ENCODE results near the gene MTCL1. TPM values are rescaled to one million over a fixed set of nuclear protein-coding genes. Genes with fewer than 3 reads are reported as not detected.

MTCL1 gene
- total RNA-seq, 2 donors from 2014 or later: 4.1 to 17.2 TPM

DNA sequence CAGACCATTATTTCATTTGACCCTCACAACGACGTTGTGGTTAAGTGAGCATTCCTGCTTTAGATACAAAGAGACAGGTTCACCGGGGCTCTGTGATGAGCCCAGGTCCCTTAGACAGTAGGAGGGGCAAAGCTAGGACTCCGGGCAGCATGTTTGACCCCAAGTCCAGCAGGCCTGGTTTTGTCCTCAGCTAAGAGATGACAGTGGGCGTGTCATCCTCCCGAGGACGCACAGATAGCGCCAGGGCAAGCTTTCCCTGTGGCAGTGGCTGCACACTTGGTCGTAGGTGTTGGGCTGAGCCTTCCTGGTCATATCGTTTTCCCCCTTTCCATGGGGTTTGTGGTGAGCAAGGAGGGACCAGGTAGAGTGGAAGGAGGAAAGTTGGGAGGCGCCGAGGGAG lies 76.3 kb downstream of the MTCL1 start:
- intact Hi-C loops (cut with DNase I, micrococcal nuclease): no loop called here
- ATAC-seq (no peak), DNase-seq (no peak)

DNA sequence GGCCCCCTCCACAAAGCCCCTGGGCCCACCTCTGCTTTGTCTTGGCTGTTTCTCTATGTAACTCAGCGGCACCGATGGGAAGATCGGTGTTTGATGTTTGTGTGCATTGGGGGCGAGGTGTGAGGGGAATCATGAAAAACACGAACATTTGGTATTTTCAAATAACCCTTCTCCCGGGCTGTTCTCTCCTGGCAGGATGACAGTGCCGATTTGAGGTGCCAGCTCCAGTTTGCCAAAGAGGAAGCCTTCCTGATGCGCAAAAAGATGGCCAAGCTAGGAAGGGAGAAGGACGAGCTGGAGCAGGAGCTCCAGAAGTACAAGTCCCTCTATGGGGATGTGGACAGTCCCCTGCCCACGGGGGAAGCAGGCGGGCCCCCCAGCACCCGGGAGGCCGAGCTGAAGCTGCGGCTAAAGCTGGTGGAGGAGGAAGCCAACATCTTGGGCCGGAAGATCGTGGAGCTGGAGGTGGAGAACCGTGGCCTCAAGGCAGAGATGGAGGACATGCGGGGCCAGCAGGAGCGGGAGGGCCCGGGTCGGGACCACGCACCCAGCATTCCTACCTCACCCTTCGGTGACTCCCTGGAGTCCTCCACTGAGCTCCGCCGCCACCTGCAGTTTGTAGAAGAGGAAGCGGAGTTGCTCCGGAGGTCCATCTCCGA lies 78.1 kb downstream of the MTCL1 start:
- intact Hi-C loops (cut with DNase I, micrococcal nuclease): no loop called here
- ATAC-seq (no peak), DNase-seq (no peak)

DNA sequence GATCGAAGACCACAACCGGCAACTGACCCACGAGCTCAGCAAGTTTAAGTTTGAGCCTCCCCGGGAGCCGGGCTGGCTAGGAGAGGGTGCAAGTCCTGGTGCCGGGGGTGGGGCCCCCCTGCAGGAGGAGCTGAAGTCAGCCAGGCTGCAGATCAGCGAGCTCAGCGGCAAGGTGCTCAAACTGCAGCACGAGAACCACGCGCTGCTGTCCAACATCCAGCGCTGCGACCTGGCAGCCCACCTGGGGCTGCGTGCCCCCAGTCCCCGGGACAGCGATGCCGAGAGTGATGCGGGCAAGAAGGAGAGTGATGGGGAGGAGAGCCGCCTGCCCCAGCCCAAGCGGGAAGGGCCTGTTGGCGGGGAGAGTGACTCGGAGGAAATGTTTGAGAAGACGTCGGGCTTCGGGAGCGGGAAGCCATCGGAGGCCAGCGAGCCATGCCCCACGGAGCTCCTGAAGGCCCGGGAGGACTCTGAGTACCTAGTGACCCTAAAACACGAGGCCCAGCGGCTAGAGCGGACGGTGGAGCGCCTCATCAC lies 78.7 kb downstream of the MTCL1 start:
- DNase-seq: no peak
- ATAC-seq: no peak
- intact Hi-C loops (cut with DNase I, micrococcal nuclease): no loop called here

DNA sequence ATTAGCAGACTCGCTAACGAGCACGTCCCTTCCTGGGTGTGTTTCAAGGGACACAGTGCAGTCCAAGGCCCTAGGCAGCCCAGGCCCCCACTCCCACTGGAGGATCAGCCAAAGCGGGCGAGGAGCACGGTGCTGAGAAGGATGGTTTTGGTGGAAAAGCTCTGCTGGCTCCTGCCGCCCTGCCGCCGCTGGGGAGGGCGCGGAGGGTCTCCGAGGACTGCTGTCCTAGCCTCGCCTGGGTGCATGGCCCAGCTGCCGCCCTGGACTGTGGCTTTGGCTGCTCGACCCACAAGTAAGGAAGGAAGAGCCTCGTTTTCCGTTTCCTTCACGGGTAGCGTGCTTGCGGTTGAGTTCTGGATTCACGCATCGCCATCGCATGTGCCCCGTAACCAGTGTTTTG lies 79.9 kb downstream of the MTCL1 start:
- intact Hi-C loops (cut with DNase I, micrococcal nuclease): no loop called here
- no peak for ATAC-seq
- DNase-seq: no peak

DNA sequence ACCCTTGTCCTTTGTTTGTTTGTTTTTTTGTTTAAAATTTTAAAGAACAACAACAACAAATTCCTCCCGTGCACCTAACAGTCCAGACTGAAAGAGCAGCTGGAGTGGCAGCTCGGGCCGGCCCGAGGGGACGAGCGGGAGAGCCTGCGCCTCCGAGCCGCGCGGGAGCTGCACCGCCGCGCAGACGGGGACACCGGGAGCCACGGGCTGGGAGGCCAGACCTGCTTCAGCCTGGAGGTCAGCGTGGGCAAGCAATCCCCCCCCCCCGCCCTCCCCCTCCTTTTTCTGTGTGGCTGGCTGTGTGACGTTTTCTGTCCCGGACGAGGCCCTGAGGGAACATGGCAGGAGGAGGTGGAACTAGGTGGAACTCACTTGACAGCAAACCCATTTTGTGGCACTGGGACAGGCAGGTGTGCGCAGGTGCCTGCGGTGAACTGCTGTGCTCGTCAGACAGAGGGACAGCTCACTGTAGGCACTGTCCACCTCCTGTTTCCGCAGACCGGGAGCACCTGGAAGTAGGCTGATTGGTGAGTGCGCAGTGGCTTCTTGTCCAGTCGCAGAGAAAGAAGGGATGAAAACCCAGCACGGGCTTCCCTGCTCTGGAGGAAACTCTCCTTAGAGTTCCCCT lies 80.6 kb downstream of the MTCL1 start:
- ATAC-seq: no peak
- intact Hi-C loops (cut with DNase I, micrococcal nuclease): no loop called here
- no peak for DNase-seq

DNA sequence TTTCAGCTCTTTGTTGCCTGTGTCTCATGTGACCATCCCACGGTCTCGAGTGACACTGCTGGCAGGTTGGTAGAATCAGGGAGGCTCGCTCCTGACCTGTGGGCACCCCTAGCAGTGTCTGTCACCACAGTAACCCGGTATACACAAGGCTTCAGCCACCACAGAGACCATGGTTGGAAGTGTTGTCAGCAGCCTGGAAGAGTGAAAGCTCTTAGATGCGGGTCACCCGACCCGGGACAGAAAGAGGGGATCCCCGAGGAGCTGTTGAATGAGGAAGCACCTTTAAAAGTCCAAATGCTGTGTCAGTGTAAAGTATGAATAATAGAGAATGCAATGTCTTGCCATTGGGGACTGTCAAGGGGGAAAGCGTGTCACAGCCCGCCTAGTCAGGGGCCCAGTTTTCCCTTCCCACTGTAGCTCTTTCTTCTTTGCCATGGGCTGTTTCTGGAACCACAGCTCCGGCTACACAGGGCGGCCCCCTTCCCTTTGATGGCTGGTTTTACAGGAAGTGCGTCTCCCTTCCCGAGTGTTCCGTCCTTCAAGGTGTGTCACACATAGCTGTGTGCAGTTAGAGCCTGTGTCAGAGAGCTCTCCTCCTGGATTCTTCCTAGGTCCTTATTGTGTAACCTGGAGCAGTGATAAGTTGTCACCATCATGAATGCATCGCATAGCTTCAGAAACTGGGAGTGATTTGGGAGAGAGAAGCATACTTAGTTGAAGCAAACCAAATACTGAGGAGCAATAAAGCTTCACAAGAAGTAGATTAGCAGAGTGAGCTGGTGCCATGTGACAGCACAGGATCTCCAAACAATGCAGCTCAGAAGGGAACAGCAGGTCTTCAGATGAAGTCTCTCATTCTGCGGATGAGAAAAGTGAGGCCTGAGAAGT lies 81.4 kb downstream of the MTCL1 start:
- peak; percentile 96 for ATAC-seq
- intact Hi-C loops (cut with DNase I, micrococcal nuclease): no loop called here
- DNase-seq: peak in 1 of 2 donors; percentile 36

DNA sequence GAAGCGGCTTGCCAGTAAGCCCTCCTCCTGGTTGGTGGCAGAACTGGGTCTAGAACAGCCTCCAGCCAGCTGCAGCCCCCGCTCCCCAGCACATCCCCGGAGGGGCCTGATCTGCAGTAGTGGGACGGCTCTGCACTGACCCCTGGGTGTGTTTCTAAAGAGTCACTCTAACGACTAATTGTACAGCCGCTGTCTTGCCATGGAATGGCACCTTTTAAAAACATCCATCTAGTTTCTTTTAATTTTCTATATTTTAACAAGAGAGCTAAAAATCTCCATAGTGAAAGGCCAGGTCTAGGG lies 82.0 kb downstream of the MTCL1 start:
- DNase-seq: no peak
- no peak for ATAC-seq
- intact Hi-C loops (cut with DNase I, micrococcal nuclease): no loop called here

DNA sequence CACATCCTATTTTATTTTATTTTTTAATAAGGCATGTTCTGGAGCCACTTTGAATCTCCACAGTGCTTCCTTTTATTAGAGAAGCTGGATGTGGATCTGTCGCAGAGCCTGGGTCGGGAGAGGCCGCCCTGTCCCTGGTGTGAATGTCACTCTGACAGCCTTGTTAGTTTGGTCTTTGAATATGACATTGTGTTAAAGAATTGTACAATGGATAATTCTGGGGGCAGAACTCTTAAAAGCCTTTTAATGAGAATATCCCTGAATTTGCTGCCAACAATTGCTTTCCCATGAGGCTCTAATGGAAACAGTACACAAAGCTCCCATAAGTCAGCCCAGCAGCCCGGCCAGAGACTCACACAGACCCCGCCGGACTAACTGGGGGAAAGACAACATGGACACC lies 82.4 kb downstream of the MTCL1 start:
- intact Hi-C loops (cut with DNase I, micrococcal nuclease): no loop called here
- ATAC-seq: no peak
- DNase-seq: no peak

DNA sequence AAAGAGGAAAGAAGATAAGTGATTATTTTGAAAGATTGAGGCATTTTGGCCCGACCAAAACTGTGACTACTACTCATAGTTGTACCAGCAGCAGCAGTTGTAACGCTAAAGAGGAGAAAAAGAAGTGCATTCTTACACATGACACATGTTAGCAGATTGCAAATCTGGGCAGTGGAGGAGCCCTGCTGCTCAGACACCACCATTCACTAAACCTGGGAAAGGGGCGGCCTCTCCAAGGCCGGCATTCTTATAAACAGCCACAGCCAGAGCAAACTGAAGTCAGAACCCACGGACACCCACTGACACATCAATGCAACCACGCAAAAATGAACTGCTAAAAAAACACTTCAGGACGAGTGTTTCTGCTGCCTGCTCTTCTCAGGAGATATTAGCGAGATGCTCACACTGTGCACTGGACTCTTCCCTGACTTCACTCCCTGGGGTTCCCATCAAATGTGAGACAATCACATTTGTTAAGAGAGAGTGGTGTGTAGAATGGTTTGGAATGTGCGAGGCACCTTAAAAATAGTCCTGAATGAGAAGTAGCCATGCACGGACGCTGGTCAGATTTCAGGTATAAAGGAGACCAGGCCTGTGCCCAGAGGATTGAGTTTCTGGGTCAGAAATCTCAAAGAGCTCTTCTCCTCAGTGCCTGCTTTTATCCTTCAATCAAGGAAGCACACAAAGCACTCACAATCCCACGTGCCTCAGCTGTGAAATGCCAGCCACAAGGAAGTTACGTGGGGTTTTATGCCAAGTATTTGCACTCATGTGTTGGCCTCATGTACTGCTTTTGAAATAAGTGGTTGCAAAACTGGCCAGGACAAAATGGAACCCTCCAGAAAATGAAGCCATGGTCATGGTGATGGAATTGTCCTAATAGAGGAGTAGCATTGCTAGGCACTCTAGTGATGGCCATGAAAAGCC lies 83.4 kb downstream of the MTCL1 start:
- intact Hi-C loops (cut with DNase I, micrococcal nuclease): no loop called here
- ATAC-seq (peak; percentile 34), DNase-seq (no peak)

DNA sequence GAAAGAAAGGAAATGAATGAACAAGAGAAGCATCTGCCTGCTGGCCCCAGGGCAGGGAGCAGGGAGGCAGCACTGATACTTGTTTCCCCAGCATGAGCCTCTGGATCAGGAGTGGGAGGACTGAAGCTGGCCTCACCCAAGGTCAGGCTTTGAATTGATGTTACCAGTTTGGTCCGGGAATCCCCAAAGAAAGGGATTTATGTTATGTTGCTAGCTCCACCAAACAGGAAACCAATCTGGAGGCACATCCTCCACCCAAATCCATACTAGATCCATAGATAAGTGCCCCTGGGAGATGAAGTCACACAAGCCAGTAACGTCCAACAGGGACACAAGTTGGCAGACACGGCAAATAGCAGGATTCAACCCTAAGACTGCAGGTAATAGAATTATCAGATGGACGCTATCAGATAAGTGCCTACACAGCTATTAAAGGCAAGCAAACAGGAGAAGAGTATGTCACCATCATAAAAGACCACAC lies 85.9 kb downstream of the MTCL1 start:
- DNase-seq (no peak), ATAC-seq (no peak)
- intact Hi-C loops (cut with DNase I, micrococcal nuclease): loop anchor here in 1 of 2 donors (10.0 kb wide), 1 partner anchor 194 kb away; no protein-coding TSS in a partner anchor

DNA sequence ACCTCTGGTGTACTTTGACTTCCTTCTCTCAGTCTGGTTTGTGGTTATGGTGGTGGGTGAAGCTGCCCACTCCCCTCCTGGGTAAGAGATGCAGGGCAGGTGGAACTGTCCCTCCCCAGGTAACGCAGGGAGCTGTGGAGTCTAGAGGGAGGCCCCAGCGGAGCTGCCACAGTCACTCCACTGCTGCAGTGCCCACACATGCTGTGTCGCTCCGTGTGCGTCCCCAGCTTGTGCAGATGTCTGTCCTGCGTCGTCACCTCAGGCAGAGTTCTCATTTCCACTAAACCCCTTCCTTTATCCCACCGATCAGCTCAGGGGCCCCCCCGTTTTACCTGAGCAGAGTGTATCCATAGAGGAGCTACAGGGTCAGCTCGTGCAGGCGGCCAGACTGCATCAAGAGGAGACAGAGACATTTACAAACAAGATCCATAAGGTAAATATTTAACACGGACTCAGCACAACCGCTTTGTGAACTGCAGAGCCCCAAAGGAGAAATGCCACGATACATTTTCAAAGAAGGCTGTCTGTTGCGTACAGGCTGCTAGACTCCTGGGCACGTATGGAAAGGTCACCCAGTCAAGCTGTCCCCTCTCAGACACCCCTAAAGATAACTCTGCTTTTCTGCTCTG lies 87.4 kb downstream of the MTCL1 start:
- DNase-seq (no peak), ATAC-seq (no peak)

DNA sequence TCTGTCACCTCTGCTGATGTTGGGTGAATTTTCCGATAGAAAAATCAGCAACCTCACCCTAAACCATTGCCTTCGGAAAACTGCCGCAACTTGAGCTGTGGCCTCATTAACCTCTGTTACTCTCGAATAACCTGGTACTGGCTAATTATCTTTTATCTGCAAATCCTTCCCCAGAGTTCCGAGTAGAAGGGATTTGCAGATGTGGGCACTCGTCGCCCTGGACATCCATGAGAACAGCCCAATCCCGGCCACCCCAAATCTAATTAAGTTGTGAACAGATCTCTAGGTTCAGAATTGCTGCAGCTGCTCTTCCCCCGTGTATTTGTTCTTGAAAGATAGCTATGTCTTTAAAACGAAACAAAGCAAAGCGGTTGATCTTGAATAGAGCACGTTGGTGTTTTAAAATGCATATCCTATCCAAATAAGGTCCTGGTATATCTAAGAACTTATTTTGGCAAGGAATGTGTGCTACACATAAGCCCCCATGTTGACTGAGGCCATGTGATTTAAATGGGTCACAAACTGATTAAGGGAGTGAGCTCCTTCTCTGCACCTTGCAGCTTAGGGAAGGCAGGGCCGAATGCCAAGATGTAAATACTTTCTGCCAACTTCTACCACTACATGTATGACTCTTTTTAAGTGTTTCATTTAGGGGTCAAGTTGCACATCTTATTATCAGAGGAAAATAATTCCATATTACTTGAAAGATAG lies 88.2 kb downstream of the MTCL1 start:
- DNase-seq (no peak), ATAC-seq (no peak)
- intact Hi-C loops (cut with DNase I, micrococcal nuclease): loop anchor here in 1 of 2 donors (10.0 kb wide), 1 partner anchor 191 kb away; no protein-coding TSS in a partner anchor

More for the DNA sequence above, 87.4 kb downstream of the MTCL1 start:
- intact Hi-C loops (cut with DNase I, micrococcal nuclease): loop anchor here in 1 of 2 donors (10.0 kb wide), 1 partner anchor 192 kb away; no protein-coding TSS in a partner anchor

DNA sequence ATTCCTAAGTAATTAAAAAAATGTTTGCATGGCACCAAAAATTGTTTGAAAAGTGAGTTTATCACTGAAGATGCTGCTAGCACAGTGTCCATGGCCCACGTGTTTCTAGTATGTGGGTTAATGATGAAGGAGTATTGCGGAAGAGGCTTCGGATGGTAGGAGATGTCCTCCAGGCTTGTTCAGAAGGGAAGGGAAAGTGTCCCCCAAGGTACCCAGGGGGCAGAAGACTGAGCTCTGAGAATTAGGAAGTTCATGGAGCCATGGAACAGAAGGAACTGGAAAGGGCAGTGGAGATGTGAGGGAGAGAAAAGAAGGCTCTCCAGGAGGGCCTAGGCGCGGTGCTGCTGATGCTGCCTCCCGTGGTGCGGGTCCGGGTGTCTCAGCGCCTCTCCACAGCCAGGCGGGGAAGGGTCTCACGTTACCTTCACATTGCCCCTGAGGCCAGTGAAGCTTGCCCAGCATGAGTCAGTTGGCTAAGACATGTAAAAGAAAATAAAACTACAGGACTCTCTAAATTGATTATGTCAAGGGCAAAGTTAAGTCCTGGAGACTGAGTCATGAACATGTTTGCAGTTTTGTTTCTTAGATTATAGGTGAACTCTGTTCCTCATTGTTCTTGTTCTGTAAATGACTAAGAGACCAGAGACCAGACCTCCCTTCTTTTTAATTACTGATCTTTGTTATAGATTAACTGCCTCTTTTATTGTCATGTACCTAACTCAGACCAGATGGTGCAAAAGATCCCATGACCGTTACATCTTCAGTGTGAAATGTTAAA lies 89.0 kb downstream of the MTCL1 start:
- intact Hi-C loops (cut with DNase I, micrococcal nuclease): loop anchor here in 1 of 2 donors (10.0 kb wide), 1 partner anchor 190 kb away; no protein-coding TSS in a partner anchor
- peak; percentile 83 for ATAC-seq
- no peak for DNase-seq

DNA sequence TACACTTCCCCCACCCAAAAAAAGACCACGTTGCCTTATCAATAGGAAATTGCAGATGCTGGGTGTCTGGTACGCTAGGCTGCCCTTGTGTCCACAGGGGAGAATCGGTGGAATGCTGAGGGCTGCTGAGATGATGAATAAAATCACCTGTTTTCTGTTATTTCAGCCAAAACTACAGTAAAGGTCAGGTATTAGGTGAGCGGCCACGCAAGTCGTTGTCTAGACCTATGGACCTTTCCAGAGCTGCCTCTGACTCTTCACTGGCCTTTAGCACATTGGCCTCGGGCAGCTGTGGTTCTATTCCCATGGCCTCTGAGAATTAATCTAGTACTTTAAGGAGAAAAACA lies 89.6 kb downstream of the MTCL1 start:
- intact Hi-C loops (cut with DNase I, micrococcal nuclease): loop anchor here in 1 of 2 donors (10.0 kb wide), 1 partner anchor 190 kb away; no protein-coding TSS in a partner anchor
- DNase-seq (no peak), ATAC-seq (no peak)

DNA sequence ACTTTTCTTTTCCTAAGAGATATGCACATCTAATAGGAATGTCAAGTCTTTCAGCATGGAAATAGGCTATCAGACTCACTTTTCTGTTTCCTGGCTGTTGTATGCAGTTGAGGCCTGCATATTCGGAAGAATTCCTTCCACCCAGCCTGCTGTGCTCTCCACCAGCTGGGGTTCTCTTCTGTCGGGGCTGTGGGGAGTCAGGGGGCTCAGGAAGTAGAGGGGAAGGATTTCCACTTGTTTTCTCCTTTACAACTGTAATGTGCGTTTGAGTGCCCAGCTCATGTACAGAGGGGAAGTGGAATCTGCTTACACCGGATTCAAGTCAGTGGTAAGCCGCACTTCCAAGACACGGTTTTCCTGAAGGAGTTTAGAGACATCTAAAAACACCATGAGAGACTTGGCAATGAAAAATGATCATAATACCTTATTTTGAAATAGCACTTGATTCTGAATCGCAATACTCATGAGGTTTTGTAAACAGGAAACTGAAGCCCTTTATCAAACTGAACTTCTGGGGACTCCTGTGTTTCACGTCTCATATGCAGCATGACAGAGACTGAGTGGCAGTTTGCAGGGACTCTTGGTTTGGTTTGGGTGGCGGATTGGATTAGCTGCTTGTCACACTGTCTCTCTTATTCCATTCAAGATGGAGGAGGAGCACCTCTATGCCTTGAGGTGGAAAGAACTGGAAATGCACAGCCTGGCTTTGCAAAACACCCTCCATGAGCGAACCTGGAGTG lies 90.4 kb downstream of the MTCL1 start:
- no peak for ATAC-seq
- intact Hi-C loops (cut with DNase I, micrococcal nuclease): loop anchor here in 1 of 2 donors (10.0 kb wide), 1 partner anchor 189 kb away; no protein-coding TSS in a partner anchor
- no peak for DNase-seq

DNA sequence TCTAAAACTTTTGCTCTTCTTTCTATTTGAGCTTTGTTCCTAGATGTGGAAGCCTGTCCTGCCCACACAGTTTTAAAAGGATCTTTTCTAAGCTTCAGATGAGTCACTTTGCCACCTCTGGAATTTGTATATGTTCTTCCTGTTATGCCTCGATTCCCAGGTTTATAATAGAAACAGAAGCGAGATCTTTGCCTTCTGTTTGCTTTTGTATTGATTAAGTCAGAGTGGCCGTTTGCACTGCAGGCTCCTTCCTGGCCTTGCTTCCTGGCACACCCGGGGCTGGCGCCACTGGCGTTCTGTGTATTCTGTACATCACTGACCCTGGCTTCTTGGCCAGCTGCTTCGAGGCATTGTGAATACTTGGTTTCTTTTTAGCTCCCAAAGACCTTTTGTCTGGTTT lies 91.8 kb downstream of the MTCL1 start:
- ATAC-seq (peak; percentile 55), DNase-seq (peak; percentile 48 to 69)
- intact Hi-C loops (cut with DNase I, micrococcal nuclease): loop anchor here in 1 of 2 donors (10.0 kb wide), 1 partner anchor 188 kb away; no protein-coding TSS in a partner anchor
